Tibial nerve (tissue), 4 donors: ENCODE data around the gene KLHDC8B.
A peak's percentile ranks its signal among the peaks of the same experiment; 100 is the strongest.

Experiments used
- CTCF ChIP-seq, 5 experiments: fragments of 200-600 bp in 3 of 5; fragments of 450-650 bp in 2 of 5; sonication (generic) in 3 of 5; IDR thresholded peaks; one replicate each; pipeline ENCODE4 v1.5.1; 2016 to 2019; ENCODE audit warnings: antibody characterized with exemption in 5 of 5, mild to moderate bottlenecking in 3 of 5, moderate library complexity in 2 of 5
- EP300 ChIP-seq, 2 donors: sonication (generic); formaldehyde crosslinking; IDR thresholded peaks; one replicate each; pipeline ENCODE4 v1.6.1; 2017; ENCODE audit warnings: antibody characterized with exemption in 2 of 2, mild to moderate bottlenecking in 1 of 2
- POLR2A ChIP-seq, 2 donors: fragments of 450-650 bp; IDR thresholded peaks; one replicate each; pipeline ENCODE4 v1.6.1; 2017; ENCODE audit warnings: antibody characterized with exemption in 2 of 2, mild to moderate bottlenecking in 2 of 2, moderate library complexity in 2 of 2

DNA sequence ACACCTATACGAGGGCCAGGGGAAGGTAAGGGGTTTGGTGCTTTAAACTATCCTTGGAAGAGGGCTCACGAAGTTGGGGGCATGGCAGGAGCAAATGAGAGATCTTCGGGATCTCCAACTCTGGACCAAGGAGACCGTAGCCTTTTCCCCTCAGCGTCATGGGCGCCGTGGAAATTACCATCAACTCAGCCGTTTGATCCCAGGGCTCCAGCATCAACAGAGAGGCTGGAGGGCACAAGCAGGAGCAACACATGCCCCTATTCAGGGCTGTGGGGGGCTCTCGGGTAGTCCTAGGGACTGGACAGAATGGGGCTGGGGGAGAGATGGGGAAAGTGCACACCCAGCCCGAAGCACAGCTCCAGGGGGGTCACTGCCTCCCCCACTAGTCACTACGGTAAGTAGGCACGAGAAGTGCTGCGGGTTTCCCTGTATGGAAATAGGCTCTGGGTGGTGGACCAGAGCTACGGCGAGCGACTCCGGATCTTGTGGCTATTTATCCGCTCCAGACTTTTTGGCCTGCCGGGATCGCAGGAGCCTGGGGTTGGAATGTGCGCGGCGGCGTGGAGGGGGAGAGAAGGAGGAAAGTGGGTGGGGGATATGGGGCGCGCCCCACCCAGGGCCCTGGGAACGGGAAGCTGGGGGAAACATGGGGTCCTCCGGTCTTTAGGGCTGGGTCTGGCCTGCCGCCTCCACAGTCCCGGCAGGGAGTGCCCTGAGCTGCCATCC, 38.0 kb upstream of the KLHDC8B start:
- TF ChIP-seq CTCF (IDR thresholded peaks at IDR 0.05) (peak in 1 of 5 experiments; percentile 29), POLR2A (IDR thresholded peaks at IDR 0.05) (peak in 1 of 2 donors; percentile 20), EP300 (IDR thresholded peaks at IDR 0.05) (peak in 1 of 2 donors; percentile 68)
